ENCODE results near the gene THSD4.

The THSD4 gene

DNA sequence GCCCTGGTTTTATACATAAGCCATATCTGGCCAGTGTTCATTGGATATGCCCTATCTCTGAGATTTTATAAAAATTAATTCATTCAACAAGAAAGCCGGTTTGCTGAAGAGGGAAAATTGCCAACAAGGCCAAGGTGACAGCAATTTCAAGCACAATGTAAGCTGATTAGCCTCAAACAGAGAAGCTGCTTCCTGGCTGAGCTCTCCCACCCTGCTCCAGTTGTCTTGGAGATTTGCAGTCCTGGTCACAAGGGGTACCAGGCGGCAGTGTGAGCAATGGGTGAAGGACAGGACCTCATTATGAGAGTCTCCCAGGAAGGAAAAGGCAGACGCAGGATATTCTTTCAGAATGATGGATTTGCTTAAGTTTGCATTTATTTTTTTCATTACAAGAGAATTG is 5.4 kb upstream of the THSD4 start:
- Histone ChIP-seq H3K9ac (no peak overlapping the region), H3K4me2 (no peak overlapping the region), H3K27ac (no peak overlapping the region), H3K79me2 (ENCODE audit: insufficient read depth, low read depth) (no peaks in the 10 kb centered on the region), H3K36me3 (ENCODE audit: insufficient read depth) (no peaks in the 10 kb centered on the region), H4K20me1 (ENCODE audit: insufficient read depth) (no peaks in the 10 kb centered on the region), H3K4me1 (ENCODE audit: low read depth, poor library complexity, severe bottlenecking) (no peaks in the 10 kb centered on the region), H2AFZ (ENCODE audit: low read depth) (no peak overlapping the region), H3K4me3 (IDR thresholded peaks at IDR 0.05; ENCODE audit: insufficient read depth, low read depth, low read length) (no peak overlapping the region), H3K27me3 (ENCODE audit: insufficient read depth, low read depth) (no peaks in the 10 kb centered on the region)
- TF ChIP-seq, protein P1, sequence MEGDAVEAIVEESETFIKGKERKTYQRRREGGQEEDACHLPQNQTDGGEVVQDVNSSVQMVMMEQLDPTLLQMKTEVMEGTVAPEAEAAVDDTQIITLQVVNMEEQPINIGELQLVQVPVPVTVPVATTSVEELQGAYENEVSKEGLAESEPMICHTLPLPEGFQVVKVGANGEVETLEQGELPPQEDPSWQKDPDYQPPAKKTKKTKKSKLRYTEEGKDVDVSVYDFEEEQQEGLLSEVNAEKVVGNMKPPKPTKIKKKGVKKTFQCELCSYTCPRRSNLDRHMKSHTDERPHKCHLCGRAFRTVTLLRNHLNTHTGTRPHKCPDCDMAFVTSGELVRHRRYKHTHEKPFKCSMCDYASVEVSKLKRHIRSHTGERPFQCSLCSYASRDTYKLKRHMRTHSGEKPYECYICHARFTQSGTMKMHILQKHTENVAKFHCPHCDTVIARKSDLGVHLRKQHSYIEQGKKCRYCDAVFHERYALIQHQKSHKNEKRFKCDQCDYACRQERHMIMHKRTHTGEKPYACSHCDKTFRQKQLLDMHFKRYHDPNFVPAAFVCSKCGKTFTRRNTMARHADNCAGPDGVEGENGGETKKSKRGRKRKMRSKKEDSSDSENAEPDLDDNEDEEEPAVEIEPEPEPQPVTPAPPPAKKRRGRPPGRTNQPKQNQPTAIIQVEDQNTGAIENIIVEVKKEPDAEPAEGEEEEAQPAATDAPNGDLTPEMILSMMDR (conservative IDR thresholded peaks at IDR 0.05; ENCODE audit: low read depth, low read length) = no peak

DNA sequence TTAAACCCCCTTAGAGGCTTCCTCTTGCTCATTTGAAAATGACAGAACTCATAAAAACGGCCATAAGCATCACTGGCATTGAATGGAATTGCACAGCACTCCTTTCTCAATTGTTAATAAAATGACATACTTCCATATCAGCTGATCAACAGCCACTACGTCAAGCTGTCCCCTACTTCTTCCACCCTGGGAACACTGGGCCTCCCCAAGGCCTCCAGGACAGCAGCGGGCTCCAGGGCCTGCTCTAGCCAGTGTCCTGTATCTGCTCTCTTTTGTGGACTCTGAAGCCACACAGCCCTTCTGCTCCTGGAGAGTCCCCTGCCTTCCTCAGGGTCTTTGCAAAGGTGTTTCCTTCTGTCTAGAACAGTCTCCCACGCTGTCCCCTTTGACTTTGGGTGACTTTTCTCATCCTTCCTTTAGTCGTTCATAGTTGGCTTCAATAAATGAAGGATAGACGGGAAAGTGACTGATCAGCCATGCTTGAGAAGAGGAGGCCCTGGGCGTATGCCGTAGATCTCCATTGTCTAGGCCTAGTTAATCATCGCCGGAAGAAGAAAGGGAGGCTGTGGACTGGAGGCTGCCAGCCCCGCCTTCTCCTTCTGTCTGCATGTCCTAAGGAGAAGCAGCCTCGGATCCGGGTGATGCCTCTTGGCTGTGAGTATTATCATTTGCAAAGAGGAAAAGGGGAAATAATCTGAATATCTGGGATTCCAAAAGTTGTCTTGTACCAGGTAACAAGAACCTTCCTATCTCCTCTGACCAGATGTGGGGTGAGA is 4.7 kb upstream of the THSD4 start:
- TF ChIP-seq, protein P1 (conservative IDR thresholded peaks at IDR 0.05; ENCODE audit: low read depth, low read length) = no peak
- H4K20me1 ChIP-seq (ENCODE audit: insufficient read depth) = no peaks in the 10 kb centered on the region
- H3K36me3 ChIP-seq (ENCODE audit: insufficient read depth) = no peaks in the 10 kb centered on the region
- H2AFZ ChIP-seq (ENCODE audit: low read depth) = no peak overlapping the region
- no peak overlapping the region for H3K9ac ChIP-seq
- H3K27ac ChIP-seq = no peak overlapping the region
- H3K4me3 ChIP-seq (IDR thresholded peaks at IDR 0.05; ENCODE audit: insufficient read depth, low read depth, low read length) = no peak overlapping the region
- no peaks in the 10 kb centered on the region for H3K79me2 ChIP-seq (ENCODE audit: insufficient read depth, low read depth)
- no peaks in the 10 kb centered on the region for H3K27me3 ChIP-seq (ENCODE audit: insufficient read depth, low read depth)
- H3K4me2 ChIP-seq = no peak overlapping the region
- H3K4me1 ChIP-seq (ENCODE audit: low read depth, poor library complexity, severe bottlenecking) = no peaks in the 10 kb centered on the region

DNA sequence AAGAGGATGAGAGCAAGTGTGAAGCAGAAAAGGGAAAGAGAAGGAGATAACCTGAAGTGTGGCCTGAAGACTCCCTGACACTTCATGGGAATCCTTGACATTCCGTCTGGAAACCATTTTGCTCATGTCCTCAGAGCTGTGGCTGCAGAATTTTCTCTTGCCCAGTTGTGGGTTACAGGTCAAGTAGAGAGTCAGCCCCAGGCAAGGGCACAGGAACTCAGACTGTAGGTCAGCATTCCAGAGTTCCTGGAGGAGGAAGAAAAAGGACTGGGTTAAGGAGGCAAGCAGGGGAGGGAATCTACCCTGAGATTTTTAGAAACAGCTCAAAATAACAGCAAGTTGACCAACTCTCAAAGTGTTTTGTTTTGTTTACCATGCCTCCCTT is 4.1 kb upstream of the THSD4 start:
- no peaks in the 10 kb centered on the region for H3K79me2 ChIP-seq (ENCODE audit: insufficient read depth, low read depth)
- no peak overlapping the region for H3K4me2 ChIP-seq
- no peak overlapping the region for H2AFZ ChIP-seq (ENCODE audit: low read depth)
- H3K4me1 ChIP-seq (ENCODE audit: low read depth, poor library complexity, severe bottlenecking) = no peaks in the 10 kb centered on the region
- no peaks in the 10 kb centered on the region; the same call in 1 of the 2 replicates for H3K27me3 ChIP-seq (ENCODE audit: insufficient read depth, low read depth)
- H3K27ac ChIP-seq = no peak overlapping the region
- H3K4me3 ChIP-seq (IDR thresholded peaks at IDR 0.05; ENCODE audit: insufficient read depth, low read depth, low read length) = no peak overlapping the region
- H3K36me3 ChIP-seq (ENCODE audit: insufficient read depth) = no peaks in the 10 kb centered on the region
- no peak overlapping the region for H3K9ac ChIP-seq
- no peaks in the 10 kb centered on the region for H4K20me1 ChIP-seq (ENCODE audit: insufficient read depth)
- TF ChIP-seq, protein P1 (conservative IDR thresholded peaks at IDR 0.05; ENCODE audit: low read depth, low read length) = no peak

- H3K27me3 ChIP-seq (ENCODE audit: insufficient read depth, low read depth) = no peaks in the 10 kb centered on the region; the same call in 1 of the 2 replicates
- no peaks in the 10 kb centered on the region for H3K79me2 ChIP-seq (ENCODE audit: insufficient read depth, low read depth)
- no peak overlapping the region for H2AFZ ChIP-seq (ENCODE audit: low read depth)
- H3K9ac ChIP-seq = no peak overlapping the region
- no peaks in the 10 kb centered on the region for H3K4me1 ChIP-seq (ENCODE audit: low read depth, poor library complexity, severe bottlenecking)
- H3K36me3 ChIP-seq (ENCODE audit: insufficient read depth) = no peaks in the 10 kb centered on the region
- H3K27ac ChIP-seq = no peak overlapping the region
- H3K4me3 ChIP-seq (IDR thresholded peaks at IDR 0.05; ENCODE audit: insufficient read depth, low read depth, low read length) = no peak overlapping the region
- TF ChIP-seq, protein P1 (conservative IDR thresholded peaks at IDR 0.05; ENCODE audit: low read depth, low read length) = no peak
- H3K4me2 ChIP-seq = no peak overlapping the region
- no peaks in the 10 kb centered on the region for H4K20me1 ChIP-seq (ENCODE audit: insufficient read depth)
Measured at GRCh38 chr15:71111950-71112349, 3.3 kb upstream of the THSD4 start.
